ENCODE data around the gene PTPRM.

PTPRM gene

DNA sequence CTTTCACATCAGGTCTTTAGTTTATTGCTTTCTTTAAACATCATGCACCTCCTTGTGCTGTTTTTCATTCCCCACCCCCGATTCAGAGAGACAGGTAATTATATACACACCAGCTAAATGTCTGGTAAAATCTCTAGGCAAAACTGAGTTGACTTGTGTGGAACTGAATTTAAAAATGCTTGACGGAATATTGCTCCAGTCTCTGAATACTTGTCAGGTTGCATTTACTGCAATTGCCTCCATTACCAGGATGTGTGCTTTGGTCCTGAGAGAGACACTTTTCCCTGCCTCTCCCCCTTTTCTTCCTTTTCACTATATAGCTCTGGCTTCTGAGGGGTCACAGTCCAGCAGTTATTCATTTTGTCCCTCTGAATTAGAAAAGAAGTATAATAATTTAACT is 104.0 kb downstream of the PTPRM start:
- DNase-seq (ENCODE audit: low spot score): no peak

DNA sequence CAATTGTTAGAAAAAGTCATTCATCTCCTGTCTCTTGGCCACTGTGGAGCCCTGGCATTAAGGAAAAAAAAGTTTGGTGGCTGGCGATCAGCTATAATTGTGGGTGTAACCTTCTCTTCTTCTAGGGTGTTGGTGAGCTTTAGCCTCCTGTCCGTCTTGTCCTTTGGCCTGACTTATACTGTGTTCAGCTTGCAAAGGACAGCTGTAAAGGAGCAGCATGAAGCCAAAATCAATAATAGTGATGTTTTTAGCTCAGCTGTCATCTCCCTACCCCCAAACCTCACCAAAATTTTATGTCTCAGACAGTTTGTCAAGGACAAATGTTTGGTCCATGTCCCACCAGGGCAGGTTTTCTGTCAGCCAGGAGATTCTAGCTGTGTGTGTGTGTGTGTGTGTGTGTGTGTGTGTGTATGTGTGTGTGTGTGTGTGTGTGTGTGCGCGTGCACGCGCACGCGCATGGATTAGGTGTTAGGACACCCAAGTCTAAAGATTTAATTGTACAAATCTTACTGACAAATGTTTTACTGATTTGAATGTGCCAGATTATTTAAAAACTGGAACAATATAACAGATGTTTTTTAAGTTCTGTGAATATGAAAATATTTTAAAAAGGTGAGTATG is 109.2 kb downstream of the PTPRM start:
- DNase-seq (ENCODE audit: low spot score): no peak

DNA sequence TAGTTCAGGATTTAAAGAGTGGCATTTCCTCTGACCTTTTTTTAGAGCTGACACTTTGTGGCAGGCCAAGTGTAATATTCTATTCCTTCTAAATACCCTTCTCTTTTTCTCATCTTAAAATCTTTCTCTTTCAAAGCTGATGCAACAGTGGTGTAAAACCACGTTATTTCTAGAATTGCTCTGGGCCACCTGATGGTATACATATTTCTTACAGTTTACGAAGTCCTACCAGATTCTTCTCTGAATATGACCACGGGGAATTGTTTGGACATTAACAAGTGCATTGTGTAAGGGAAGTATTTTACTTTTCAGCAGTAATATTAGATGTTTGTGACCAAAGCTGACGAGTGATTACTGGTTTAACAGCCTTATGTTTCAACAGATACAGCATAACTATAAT is 109.9 kb downstream of the PTPRM start:
- no peak for DNase-seq (ENCODE audit: low spot score)

DNA sequence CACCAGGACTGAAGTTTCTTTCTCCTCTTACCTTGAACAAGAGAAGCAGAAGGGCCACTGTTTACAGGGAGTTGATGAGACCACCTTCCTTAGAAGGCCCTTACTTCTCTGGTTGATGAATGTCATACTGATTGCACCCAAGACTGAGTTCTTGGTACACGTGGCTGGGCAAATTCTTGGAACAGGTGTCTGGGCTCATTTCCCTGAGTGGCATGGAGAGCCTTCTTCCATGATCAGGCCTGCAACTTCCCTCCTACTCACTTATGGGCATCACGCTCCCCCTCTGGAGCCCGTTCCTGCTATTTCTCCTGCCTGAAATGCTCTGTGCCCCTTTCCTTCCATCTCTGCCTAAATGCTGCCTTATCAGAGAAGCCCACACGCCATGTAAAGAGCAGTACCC is 110.3 kb downstream of the PTPRM start:
- DNase-seq (ENCODE audit: low spot score): no peak

DNA sequence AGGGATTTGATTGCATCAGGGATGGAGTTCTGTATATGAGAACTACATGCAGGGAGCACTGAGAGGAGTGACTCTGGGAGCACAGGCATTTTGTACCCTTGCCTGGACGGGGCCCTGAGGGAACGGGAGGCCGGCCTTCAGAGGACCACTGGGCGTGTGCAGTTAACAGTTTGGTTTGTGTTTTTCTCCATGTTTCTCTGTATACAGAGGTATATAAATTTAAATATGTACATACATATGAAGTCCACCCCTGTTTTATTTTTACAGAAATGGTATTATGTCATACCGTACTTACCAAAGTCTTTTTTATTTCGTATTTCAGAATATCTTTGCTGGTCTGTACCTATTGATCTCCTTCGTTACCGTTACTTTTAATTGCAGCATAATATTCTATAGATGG is 111.3 kb downstream of the PTPRM start:
- DNase-seq (ENCODE audit: low spot score): no peak

DNA sequence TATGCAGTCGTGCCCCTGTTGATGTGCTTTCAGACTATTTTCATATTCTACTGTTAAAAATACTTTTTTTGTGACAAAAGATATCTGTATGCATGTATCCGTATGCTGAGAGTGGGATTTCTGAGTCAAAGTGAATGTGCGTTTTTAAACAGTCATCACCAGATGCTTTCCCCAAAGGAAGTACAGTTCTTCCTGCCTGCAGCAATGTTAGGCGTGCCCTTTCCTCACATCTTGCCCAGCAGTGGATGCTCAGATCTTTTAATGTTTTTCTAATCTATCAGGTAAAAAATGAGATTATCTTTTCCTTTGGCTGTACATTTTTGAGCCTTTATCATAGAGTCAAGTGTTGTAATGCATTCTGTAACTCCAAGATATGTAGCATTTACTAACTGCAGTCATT is 111.7 kb downstream of the PTPRM start:
- no peak for DNase-seq (ENCODE audit: low spot score)

DNA sequence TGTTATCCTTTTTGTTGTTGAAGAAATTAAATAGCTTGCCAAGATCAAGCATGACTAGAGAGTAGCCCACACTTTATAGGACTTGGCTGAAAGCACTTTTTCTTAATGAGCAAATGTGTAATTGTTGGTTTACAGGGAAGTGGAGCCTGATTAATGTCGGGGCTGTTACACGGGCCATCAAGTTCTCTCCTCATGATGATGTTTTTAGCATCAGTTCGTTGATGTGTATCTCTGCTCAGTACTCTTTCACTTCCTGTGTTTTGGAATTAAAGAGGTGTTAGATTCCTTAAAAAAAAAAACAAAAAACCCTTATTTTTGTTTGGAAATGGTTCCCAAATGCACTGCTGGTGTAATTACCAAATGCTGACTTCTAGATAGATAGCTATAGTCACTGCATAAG is 114.2 kb downstream of the PTPRM start:
- no peak for DNase-seq (ENCODE audit: low spot score)

DNA sequence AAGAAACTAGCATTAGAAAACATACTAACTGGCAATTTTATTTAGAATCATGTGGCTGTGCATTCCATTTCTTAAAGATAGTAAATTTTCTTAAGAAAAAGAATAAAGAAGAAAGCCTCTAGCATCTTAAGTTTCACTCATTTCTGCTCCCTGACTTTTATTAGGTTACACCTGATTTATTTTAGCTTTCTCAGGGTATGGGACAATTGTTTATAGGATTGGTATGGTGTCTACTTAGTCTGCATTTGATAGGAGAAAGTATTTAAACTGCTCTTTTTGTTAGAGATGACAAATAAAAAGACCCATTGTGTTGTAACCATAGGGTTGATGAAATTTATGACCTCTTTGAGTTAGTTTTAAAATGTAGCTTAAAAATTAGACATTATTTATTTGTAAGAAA is 115.2 kb downstream of the PTPRM start:
- DNase-seq (ENCODE audit: low spot score): no peak

DNA sequence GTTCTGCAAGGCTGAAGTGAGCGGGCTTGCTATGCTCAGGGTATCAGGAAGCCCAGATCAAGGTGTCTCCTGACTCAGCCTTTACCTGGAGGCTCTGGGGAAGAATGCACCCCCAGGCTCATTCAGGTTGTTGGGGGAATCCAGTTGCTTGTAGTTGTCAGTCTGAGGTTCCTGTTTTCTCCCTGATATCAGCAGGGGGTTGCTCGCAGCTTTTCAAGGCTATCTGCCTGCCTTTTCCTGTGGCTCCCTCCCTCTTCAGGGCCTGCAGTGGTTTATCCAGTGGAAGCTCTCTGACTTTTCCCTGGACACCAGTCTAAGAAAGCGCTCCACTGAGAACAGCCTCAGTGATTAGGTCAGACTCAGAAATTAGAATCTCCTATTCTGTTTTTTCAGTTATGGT is 116.6 kb downstream of the PTPRM start:
- DNase-seq (ENCODE audit: low spot score): no peak

DNA sequence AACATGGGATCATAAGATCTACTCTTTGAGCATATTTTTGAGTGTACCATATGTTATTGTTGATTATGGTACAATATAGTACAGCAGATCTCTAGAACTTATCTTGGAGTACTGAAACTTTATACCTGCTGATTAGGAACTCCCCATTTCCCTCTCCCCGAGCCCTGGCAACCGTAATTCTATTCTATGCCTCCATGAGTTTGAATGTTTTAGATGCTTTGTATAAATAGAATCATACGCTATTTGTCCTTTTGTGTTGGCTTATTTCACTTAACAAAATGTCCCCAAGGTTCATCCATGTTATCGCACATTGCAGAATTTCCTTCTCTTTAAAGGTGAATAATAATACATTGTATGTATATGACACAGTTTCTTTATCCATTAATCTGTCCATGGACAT is 117.2 kb downstream of the PTPRM start:
- no peak for DNase-seq (ENCODE audit: low spot score)

DNA sequence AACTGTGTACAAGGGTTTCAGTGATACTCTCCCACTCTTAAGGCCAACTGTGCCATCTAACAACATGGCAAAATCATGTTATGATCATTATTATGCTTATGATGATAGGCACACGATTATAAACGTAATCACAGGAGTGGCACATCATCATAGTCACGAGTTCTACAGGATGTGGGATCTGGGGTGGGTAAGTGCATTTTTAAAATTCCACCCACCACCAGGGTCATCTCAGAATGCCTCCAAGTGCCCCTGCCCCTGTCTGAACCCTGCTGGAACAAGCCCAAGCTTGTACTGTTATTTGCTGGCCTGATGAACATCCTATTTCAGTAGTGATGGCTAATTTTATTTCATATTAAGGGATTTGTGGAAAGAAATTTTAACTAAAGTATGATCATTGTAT is 117.8 kb downstream of the PTPRM start:
- DNase-seq (ENCODE audit: low spot score): no peak

DNA sequence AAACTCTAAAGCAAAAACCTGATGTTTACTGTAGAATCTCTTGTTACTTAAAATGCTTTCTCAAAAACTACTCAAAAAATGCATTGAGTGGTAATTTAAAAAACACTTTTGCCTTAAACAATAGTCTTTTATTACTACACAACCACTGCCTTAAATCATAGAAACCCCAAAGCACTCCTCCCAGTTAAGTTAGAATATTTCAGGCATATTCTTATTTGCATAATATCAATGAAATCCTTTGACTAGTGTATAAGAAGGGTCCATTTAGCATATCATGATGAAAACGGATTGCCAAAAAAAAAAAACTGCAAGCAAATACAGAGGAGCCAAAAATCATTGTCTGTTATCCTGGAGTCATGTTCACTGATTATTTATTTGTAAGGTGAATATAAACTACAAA is 119.2 kb downstream of the PTPRM start:
- peak; percentile 42 for DNase-seq (ENCODE audit: low spot score)

DNA sequence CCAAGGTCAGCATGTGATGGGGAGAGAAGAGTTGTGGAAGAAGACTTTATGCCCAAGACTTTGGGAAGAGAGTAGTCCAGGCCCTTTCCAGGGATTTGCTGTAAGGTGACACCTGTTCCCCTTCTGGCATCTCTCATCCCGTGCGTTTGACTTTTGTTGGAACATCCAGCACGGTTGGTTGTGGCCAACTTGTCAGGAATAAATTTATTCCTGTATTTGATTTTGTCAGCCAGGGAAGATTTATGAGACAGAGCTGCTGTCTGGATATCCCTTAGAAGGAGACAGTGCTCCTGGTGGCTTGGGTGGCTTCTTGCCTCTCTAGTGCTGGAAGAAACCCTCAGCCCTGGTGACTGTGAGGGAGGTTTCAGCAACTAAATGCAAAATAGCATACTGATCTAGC is 121.5 kb downstream of the PTPRM start:
- DNase-seq (ENCODE audit: low spot score): no peak

DNA sequence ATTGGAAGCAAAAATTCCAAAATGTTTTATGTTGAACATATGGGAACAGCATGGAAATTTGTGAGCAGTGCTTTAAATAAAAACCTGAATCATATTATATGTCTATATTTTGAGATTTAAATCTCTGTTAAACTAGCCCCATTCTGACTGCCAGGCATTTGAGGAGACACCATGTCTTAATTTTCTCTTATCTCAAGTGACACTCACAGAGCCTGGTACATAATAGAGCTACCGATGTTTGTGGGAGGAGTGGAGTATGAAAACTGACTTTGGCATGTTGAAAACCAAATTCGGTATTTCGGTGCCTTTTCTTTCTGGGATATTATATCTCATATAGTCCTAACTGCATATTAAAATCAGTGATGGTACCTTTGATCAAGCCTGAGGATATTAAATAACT is 124.1 kb downstream of the PTPRM start:
- no peak for DNase-seq (ENCODE audit: low spot score)

DNA sequence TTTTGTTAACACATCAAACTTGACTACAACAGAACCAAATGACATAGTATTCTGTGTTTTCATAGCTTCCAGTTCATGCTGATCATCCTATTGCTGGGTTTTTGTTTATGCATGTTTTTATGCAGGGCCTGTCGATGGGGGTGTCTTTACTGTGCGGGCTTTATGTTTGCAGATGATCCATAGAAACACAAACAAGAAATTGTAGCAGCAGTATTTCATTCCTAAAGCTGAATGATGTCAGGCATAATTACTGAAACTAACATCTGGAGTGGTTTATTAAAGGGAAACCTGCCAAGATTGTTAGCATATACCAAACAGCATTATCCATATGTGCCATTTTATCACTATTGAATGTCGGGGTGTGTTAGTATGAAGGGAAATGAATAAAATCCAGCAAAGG is 129.7 kb downstream of the PTPRM start:
- DNase-seq (ENCODE audit: low spot score): no peak

DNA sequence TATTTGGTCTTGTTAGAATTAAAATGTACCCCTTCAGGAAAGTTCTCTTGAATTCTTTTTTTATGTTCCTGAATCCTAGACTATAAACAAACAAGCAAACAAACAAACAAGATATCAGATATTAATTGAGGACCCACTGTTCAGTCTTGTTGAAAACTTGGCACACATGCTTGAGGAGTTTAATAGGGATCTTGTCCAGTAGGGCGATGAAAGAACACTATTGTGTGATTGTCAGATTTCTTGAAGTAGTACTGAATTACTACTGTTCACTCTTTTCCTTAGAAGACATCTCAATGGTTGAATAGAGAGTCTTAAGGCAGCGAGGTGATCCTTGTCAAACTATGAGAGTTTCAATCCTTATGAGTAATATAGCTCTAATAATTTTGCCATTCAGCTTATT is 130.2 kb downstream of the PTPRM start:
- DNase-seq (ENCODE audit: low spot score): peak; percentile 34

DNA sequence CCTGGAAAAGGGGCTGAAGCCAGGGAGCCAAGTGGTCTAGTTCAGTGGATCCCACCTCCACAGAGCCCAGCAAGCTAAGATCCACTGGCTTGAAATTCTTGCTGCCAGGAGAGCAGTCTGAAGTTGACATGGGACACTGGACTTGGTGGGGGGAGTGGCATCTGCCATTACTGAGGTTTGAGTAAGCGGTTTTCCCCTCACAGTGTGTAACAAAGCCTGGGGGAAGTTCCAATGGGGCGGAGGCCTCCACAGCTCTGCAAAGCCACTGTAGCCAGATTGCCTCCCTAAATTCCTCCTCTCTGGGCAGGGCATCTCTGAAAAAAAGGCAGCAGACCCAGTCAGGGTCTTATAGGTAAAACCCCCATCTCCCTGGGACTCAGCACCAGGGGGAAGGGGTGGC is 144.4 kb downstream of the PTPRM start:
- no peak for DNase-seq (ENCODE audit: low spot score)

DNA sequence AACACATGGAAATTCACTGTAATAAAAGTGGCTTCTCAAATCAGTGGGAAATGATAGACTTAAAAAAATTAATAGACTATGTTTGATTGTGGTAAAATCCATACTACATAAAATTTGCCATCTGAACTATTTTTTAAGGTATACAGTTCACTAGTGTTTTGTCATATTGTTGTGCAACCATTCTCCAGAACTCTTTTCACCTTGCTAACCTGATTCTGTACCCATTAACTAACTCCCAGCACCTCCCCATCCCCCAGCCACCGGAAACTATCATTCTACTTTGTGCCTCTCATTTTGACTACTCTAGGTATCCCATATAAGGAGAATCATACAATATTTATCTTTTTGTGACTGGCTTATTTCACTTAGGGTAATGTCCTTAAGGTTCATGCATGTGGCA is 153.3 kb downstream of the PTPRM start:
- DNase-seq (ENCODE audit: low spot score): no peak

DNA sequence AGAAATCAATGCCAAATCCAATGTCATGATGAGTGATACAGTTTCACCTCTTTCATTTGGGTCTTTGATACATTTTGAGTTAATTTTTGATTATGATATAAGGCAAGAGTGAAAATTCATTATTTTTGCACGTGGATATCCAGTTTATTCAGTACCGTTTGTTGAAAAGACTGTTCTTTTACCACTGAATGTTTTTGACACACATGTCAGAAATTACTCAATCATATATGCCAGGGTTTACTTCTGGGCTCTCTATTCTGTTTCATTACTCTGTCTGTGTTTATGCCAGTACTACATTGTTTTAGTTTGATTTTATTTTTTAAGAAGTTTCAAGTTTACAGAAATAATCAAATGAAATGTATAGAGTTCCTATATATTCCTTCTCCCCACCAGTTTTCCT is 154.4 kb downstream of the PTPRM start:
- no peak for DNase-seq (ENCODE audit: low spot score)

DNA sequence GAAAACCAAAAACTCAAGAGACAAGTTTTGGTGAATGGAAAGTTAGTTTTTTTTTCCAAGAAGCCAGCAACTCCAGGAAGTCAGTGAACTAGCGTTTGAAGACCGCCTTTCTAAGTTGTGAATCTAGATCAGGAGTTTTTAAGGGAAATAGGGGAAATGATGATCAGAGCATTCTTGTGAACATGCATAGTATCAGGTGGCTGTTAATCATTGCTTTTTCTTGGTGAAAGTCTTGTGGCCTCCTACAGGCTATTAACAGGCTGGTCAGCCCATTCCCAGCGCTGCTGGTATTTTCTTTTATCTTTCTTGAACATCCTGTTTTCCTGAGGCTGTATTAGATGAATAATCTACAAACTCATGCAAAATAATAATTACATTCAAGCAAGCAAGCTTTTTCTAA is 155.8 kb downstream of the PTPRM start:
- DNase-seq (ENCODE audit: low spot score): no peak

DNA sequence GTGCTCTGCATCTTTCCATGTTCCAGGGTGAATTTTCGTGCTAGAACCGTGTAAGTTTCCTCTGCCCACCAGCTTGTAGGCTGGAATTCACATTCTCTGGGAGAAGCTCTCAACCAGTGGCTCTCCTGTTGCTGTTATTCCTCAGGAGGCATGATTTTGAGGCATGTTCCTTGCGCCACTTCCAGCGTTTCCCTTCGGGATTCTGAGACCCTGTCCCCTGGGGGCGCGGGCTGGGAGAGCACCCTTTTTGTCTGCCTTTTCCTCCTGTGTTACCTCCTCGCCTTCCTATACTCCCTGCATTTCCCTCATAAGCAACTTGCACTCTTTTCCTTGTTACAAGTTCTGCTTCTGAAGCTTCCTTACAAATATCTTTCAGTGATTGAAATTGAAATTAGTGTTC is 156.4 kb downstream of the PTPRM start:
- no peak for DNase-seq (ENCODE audit: low spot score)

DNA sequence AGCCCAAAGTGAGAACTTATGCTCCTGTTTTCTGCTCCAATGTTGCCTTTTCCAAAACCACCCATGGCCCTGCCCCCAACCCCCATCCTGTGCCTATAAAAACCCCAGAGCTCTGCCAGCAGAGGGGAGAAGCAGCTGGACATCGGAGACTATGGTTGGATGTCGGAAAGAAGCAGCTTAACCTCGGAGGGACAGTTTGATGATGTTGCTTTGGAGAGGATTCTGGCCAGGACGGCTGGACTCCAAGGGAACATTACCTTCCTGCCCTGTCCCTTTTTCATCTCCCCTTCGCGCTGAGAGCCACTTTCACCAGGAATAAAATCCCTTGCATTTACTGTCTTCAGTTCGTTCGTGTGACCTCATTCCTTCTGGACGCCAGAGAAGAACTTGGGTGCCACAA is 158.4 kb downstream of the PTPRM start:
- DNase-seq (ENCODE audit: low spot score): no peak

DNA sequence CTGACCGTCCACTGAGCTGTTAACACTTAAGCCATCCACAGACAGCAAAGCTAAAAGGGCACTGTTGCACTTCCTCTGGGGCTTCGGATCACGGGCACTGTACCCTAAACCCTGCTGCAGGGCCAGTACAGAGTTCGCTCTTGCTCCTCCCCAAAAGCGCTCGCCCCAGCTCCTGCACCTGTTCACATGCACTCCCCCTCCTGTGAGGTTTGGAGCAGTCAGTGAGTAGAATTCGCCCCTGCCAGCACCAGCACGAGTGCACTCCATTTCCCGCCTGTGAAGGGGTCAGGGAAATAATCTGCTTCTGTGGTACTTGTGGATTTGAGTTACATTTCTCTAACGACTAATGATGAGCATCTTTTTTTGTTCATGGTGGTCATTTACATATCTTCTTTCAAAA is 158.8 kb downstream of the PTPRM start:
- DNase-seq (ENCODE audit: low spot score): no peak

DNA sequence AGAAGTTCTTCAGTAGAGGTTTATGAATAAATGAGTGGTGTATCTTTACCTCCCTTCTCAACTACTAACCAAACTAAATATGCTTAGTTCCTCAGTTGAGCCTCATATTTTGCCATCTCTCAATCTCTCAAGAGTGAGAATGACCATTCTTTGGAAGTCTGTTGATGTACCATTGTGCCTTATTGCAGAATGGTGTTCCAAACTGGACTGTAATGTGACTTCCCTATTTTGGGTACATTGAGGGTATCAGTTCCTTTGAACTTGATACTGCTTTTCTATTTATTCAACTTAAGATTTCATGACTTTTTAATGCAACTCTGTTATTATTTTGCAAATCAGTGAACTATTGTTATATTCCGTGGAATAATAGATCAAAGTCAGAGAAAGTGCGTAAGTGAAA is 159.4 kb downstream of the PTPRM start:
- no peak for DNase-seq (ENCODE audit: low spot score)
